IPS DF 4.7 (cell line): ENCODE measurements around the gene ABLIM2.

Experiments
- DNase-seq: peaks from one replicate; pipeline ENCODE4 v3.0.0-alpha.2; 2013; ENCODE audit warnings: low spot score; ENCODE audit errors: extremely low read depth

ABLIM2 gene

DNA sequence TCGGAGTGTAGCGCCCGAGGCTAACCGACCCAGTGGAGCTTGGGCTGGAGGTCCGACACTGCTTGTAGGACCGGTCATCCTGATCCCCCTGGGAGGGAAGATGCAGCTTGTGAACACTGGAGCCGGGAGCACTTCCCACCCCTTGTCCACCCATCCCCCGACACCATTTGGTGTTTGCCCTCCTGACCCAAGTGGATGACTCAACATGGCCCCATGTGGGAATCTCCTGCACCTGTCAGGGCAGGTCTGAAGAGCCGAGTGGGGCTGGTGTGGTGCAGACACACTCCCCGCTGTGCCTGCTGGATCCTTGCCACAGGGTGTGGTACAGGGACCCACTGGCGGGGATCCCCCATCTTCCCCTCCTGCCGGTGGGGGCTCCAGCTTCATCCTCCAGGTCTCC, 128.9 kb downstream of the ABLIM2 start:
- DNase-seq: no peak

DNA sequence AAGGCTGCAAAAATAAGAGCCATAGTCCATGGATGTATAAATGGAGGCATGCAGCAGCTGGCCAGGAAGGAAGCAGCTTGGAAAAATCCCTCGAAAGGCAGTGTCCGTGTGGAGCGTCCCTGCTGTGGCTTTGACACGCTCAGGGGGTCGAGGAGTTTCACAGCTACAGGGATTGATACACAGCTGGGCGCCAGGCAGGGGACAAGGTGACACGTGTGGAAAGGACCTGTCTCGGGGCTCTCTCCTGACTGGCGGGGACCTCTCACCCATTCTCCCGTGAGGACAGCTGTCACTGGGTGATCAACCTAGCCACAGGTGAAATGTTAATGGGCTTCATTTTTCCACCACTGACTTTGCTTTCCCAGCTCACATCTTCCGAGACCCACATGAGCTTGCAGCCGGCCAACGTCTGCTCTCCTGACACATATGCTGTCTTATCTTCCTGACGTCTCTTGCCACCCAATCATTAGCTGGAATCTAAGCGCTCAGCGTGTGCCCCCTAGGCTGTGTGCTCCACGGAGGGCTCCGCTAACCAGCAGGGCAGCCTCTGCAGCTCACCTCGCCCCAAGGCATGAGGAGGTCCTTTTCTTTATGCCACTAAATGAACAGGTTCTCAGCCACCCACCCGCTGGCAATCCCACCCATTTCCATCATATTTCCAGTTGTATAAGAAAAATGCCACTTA, 129.6 kb downstream of the ABLIM2 start:
- DNase-seq: no peak

DNA sequence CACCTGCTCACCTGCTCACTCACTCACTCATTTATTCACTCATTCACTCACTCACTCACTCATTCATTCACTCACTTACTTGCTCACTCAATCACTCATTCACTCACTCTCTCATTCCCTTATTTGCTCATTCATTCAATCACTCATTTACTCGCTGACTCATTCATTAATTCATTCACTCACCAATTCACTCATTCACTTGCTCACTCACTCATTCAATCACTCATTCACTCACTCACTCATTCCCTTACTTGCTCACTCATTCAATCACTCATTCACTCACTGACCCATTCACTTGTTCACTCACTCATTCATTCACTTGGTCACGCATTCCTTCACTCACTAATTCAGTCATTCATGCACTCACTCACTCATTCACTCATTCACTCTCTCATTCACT, 130.2 kb downstream of the ABLIM2 start:
- no peak for DNase-seq

DNA sequence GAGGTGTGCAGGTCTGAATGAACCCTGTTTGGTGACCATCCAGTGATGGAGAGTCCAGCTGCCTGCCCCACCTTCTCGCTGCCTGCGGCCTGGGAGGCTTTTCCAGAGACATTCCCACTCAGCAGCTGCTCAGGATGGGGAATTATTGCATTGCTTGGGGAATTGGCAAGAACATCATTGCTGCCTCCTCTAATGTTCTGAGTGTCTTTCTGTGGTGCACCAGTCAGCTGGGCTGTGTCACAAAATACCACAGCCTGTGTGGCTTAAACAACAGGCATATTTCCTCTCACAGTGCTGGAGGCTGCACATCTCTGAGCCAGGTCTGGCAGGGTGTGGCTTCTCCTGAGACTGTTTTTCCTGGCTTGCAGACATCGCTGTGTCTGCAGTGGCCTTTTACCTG, 132.2 kb downstream of the ABLIM2 start:
- no peak for DNase-seq

DNA sequence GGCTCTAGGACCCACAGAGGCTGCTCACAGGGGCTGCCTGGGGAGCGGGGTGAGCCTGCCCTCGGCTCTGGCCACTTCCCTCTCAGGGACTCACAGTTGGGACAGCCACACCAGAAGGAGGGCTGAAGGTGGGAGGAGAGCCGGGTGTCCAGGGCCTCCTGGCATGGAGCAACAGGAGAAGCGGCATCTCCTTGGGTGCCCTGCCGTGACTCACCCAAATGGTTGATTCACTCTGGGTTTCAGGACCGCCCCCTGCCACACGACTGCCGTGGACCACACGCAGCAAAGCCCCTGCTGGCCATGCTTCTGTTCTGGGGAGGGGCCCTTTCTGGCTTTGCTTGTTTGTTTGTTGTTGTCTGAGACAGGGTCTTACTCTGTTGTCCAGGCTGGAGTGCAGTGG, 132.9 kb downstream of the ABLIM2 start:
- DNase-seq: no peak

DNA sequence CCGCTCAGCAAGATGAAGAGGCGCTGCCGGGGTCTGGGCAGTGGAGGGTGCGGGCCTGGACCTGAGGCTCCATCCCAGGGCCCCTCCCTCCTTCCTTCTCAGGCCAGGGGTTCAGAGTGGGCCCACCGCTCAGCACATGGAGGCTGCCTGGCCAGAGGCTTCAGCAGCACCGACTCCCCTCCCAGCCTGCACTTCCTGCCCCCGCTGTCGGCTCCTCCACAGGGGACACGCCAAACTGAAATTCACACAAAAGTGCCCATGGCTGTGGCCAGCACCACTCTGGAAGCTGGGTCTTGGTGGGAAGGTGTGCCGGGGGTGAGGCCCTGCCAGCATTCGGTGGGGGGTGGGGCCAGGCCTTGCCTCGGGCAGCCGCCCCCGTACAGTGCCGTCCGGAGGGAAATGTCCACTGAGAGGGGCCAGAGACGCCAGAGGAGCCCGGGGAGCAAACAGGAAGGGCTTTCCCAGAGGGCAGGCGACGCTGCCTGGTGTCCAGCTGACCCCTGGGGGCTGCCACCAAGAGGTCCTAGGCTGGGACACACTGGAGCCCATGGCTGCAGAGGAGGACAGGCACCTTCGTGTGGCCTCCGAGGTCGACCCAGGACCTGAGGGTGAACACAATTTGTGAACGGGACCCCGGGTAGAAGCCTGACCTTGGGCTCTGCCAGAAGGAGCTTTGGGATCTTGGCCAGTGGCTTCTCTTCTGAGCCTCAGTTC, 134.4 kb downstream of the ABLIM2 start:
- DNase-seq: no peak

DNA sequence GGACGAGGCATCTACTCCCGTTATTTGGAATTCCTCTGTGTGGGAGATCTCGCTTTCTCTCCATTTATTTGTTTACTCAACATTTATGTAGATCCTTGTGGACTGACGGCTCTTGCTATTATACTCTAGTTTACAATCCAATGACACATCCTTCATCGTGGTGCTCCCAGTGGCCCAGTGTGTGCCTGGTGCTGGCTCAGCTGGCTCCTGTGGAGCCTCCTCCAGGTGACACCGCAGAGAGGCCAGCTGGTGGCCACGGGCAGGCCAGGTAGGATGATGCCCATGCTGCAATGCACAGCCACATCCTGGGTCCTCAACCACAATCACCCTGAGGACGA, 134.9 kb downstream of the ABLIM2 start:
- no peak for DNase-seq

DNA sequence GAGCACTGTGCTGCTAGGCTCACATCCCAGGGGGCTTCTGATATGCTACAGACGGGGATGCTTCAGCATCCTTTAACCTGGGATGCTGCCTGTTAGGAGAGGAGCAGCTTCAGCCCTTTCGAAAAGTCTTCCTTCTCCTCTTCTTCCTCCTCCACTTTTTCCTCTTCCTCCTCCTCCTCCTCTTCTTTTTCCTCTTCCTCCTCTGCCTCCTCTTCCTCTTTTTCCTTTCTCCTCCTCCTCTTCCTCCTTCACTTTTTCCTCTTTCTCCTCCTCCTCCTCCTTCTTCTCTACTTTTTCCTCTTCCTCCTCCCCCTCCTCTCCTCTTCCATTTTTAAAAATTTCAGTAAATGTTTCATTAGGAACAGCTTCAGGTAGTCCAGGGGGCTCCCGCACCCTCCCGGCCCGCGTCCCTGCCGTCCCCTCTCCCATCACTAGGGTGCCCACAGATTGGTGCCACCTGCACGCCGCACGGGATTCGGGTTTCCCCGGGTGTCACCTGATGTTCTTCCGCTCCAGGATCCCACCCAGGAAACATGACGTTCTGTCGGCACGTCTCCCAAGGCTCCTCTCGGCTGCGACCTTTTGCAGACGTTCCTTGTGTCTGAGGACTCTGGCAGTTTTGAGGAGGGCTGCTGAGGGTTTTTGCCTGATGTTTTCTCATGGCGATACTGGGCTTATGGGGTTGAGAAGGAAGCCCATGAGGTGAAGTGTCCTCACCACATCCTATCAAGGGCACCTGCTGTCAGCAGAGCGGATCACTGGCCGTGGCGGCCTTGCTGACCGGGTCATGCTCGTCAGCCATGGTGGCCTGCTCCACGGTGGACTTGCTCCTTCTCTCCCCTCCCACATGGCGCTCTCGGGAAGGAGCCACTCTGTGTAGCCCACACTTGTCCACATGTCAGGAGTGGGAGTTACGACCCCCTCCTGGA, 135.6 kb downstream of the ABLIM2 start:
- DNase-seq: no peak

DNA sequence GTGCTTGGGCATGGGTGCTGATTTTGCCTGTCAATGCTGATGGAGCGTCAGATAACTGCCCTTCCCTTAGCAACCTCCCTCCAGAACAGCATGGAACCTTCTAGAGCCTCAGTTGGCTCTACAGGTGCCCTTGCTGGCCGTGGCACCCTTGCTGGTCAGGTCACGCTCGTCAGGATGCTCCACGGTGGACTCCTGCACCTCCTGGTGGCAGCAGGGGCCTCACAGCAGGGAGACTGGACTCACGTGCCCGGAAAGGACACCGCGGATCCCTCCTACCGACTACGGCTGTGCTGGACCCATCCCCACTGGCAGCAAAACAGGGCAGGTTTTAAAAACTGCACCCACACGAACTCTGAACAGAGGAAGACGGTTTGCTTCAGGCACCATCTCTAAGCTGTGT, 136.8 kb downstream of the ABLIM2 start:
- no peak for DNase-seq

DNA sequence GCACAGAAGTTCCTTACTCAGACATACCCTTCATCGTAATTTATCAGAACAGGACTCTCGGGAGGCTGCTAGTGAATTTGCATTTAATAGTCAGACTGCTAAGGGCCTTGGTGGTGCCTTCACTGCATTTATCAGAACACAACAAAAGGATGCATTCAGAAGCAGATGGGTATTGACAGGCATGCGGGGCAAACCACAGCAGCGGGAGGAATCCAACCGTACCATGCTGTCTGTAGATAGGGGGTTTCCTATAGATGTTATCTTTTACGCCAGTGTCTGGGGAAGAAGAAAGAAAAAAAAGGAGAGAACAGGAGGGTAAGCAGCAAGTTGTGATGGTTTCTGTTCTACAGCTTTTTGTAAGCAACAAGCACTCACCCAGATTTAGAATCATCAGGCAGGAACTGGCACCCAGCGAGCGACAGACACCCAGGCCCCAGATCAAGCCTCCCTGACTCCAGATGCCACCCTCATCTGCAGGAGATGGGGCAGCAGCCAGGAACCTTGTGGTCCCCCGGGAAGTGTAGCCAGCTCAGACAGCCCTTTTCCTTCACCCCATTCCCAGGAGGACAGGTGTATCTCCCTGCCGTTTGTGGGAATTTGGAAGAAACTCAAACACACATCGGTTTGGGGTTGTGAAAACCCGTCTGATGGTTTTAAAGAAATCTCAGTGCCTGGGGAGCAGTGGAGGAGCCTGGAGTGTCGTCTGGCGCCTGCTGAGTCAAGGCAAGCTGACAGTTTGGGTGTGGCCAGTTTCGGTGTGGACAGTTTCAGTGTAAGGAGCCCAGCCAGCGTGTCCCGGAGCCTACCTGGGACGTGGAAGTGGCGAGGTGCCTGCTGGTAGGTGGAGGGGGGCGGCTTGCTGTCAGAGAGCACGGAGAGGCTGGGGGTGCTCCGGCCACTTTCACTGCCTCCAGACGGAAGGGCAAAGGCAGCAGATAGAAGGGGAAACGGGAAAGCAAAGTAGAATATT, 138.9 kb downstream of the ABLIM2 start:
- no peak for DNase-seq

DNA sequence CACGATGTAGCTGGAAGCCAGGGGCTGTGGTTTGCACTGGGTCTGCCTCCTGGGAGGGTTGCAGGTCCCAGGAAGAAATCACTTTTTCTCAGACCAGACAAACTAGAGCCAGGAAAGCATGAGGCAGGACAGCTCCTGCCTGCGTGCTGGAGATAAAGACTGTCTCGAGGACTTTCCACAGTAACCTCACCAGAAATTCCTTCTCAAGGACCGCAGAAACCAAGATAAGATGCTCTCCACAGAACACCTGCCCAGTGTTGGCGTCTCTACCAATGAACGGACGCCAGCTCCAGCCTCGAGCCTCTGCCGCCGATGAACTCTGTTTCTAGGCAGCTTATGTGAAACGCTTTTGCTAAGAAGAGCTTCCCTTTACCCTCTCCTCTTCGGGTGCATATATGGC, 142.1 kb downstream of the ABLIM2 start:
- DNase-seq: no peak

DNA sequence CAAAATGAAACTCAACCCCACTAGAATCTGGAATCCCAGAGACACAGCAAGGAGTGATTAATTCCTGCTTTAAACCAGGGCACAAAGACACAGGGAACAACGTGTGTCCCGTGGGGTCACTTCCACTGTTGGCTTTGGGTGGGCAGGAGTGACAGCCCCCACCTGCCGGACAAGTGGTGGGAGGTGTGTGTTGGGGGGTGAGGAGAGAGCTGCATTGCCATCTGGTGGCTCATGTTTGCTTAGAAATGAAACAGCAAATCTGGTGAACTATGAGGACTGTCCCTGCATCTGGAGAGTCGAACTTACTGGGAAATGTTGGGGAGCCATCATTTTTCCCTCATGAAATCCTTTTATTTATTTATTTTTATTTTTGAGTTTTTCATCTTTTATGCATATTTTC, 143.1 kb downstream of the ABLIM2 start:
- no peak for DNase-seq

DNA sequence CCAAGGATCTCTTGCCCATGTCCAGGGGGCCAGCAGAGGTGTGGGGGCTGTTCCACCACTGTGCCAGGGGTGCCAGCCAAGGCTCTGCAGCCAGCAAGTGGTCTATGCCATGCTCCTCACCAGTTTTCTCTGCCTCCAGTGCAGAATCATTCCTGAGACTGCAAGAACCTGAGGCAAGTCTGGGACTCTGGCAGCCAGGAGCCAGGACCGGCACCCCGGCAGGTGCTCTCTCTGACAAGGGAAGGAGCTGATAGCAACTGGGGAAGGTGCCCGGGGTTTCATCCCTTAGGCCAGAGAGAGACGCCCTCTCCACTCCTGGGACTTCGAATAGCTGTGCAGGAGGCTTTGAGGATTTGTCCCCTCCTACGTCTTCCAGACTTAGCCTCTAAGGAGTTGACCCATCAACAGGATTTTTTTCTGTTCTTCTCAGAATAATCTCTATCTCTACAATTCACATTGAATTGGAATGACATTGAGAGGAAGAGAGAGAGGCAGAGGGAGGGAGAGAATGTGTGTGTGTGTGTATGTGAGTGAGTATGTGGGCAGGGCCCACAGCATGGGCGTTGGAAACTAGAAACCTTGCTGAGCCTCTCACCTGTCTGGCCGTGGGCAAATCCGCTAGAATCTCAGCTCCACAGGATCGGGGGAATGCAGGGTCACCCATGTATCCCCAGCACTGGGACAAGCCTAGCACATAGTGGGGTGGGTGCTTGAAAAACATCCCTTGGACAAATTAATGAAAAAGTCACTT, 144.5 kb downstream of the ABLIM2 start:
- DNase-seq: no peak

DNA sequence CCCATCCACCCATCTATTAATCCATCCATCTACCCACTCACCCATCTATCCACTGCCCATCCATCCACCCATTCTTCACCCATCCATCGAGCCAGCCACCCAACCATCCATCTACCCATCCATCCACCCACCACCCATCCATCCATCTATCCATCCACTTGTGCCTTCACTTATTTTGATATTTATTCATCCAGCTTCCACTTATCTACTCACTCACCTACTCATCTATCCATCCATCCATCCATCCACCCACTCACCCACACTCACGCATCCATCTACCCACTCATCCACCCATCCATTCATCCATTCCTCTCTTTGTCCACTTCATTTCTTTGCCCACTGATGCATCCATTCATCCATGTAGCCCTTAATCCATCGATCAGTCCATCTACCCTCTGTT, 146.1 kb downstream of the ABLIM2 start:
- DNase-seq: no peak

DNA sequence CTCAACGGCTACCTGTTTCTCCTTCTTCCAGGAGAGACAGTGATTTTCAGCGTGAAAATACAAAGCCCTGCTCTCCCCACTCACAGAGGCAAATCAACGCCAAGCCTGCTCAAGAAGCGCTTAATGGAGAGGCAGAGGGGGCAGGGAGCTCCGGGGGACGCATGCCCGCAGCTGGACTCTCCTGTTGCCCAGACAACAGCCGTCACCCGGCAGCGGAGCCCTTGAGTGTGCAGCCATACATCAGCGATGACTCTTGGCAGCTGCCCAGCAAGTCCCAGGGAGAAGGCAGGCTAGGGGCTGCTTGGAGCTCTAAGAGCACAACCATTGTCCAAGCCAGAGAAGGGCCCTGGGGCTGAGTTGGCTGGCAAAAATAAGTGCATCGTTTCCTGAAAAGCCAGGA, 148.0 kb downstream of the ABLIM2 start:
- DNase-seq: no peak

DNA sequence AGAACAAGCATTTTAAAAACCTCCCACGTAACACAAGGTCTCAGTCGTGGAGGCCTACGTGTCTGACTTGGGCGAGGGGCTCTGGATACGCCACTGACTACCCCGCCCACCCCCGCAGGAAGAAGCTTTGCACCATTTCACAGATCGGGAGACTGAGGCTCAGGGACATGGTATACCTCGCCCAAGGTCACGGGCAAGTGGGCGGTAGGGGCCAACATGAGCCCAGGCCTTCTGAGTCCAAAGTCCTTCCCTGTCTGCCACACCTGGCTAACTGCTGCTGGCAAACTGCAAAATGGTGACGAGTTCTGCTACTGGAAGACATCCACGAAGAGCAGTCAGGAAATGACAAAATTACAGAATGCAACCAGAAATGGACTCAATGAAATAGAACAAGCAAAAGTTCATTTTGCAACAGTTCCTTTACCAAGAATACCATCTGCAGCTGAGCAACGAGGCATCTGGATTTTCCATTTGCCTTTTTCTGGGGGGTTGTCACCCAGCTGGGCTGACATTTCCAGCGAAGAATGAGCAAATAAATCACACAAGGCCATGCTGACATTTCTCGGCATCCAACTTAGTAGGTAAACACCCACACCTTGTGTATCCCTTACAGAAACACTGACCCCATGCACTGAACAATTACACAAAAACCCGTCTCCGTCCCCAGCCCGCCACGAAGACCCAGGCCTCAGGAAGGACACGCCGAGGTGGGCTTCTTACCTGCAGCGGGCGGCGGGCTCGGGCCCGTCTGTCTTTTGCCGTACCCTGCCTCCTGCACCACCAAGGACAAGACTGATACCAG, 148.7 kb downstream of the ABLIM2 start:
- no peak for DNase-seq

DNA sequence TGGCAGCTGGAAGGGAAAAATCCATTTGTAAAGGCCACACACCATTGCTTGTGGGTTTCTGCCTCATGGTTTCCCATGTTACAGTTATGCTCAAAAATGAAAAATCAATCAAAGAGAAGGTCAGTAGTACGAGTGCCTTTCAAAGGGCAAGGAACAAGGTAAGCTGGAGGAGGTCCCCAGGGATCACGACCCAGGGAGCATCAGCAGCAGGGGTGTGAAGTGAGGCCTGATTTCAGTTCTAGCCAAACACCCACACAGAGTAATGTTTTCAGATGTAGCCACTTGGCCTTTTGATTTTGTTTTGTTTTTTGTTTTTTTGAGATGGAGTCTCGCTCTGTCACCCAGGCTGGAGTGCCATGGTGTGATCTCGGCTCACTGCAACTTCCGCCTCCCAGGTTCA, 149.5 kb downstream of the ABLIM2 start:
- no peak for DNase-seq

DNA sequence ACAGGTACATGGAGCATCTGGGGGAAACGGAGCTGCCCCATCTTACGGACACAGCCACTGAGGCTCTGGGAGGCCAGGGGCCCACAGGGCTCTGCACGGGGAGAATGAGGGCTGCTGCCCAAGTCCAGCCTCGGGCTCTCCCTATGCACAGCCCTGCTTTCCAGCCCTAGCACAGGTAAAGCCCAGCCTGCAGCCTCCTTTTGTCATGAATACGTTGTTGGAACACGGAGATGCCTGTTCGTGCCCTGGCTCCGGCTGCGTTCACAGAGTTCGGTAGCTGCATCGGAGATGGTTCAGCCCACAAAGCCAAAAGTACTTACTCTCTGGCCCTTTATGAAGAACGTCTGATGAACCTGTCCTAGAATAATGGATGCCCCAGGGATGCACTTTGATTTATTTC, 150.2 kb downstream of the ABLIM2 start:
- DNase-seq: no peak

DNA sequence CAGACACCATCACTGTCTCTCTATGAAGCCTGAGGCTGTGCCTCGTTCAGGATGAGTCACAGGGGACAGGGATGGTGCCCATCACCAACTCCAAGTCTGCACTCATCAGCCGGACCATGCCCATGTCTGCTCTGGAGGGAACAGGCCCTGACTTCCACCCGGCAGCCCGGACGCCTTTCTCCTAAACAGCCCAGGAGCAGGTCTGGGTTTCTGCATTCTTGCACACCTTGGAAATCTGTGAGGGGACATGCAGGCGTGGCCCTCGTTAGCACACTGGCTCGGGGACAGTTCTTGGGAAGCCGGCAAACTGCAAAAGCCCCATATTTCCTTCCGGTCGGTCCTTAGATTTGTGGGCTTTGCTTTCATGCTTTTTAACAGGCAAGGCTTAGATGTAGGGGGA, 151.0 kb downstream of the ABLIM2 start:
- DNase-seq: no peak

DNA sequence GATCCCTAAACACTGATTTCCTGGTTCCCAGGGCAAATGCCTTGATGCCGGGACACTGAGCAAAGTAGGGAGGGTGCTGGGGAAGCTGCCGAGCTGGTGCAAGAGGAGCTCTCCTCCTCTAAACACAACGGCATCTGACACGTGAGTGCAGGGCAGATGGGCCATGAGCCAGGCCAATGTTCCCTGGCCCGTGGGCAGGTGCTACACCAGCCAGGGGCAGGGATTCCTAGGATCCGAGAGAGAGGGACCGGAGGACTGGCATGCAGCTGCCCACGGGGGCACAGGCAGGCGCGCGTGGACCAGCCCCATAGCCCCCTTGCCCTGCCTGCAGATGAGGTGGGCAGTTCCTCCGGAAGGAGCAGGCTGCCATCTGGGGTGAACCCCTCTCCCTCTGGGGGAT, 152.1 kb downstream of the ABLIM2 start:
- no peak for DNase-seq
